Measurements from ENCODE around the gene GSG1L2. TPM values are rescaled to one million over a fixed set of nuclear protein-coding genes. Genes with fewer than 3 reads are reported as not detected.

Gene GSG1L2
- total RNA-seq, 1 experiment from 2014 or later, result not detected

DNA sequence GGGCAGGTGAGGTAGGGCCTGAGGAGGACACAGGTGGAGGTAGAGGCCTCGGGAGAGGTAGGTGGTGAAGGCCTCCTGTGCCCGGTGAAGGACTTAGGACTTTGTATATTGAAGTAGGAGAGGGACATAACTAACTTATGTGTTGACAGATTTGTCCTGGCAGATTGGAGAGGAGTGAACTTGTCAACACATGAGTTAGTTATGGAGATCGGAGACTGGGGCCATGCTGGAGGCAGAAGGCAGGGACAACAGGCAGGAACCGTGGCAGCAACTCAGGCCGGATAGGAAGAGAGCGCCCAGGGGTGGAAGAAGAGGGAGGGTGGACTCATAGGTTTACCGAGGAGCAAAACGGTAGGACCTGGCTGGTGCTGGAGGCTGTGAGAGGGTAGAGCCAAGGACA is 22.3 kb upstream of the GSG1L2 start:
- Histone ChIP-seq H3K79me2 (ENCODE audit: insufficient read depth, low read length) (no peaks in the 10 kb centered on the region), H3K9me2 (ENCODE audit: insufficient read depth) (no peaks in the 10 kb centered on the region), H3K9ac (ENCODE audit: low read length) (no peak overlapping the region), H3K9me3 (ENCODE audit: control insufficient read depth in 1 of 2, insufficient read depth in 1 of 2, low read depth in 1 of 2, low read length in 2 of 2) (no peaks in the 10 kb centered on the region), H3K27me3 (ENCODE audit: insufficient read depth, low read length) (no peaks in the 10 kb centered on the region), H3K4me2 (ENCODE audit: low read length) (no peak overlapping the region), H3K27ac (ENCODE audit: low read depth, low read length) (no peak overlapping the region), H3K36me3 (ENCODE audit: control insufficient read depth in 1 of 2, insufficient read depth in 2 of 2, low read length in 2 of 2) (no peaks in the 10 kb centered on the region), H4K20me1 (ENCODE audit: insufficient read depth) (no peaks in the 10 kb centered on the region), H2AFZ (ENCODE audit: low read depth, low read length, poor library complexity, severe bottlenecking) (no peak overlapping the region), H3K4me1 (ENCODE audit: control insufficient read depth in 1 of 2, insufficient read depth in 2 of 2, low read length in 2 of 2) (no peaks in the 10 kb centered on the region), H3K4me3 (replicated peaks in 1 of 2; ENCODE audit: low read depth in 1 of 2, low read length in 2 of 2) (no peak overlapping the region)
- POLR2A ChIA-PET, result no interaction called here
- intact Hi-C loops (cut with micrococcal nuclease), result no loop called here
- RAD21 ChIA-PET (ENCODE audit: low non-redundant PET in 1 of 2, low total read pairs in 2 of 2, uncharacterized antibody in 2 of 2, unreplicated experiment in 2 of 2), result no interaction called here
- no peak for TF ChIP-seq POLR2A (IDR thresholded peaks at IDR 0.05; ENCODE audit: borderline replicate concordance, extremely low read depth, insufficient read depth, insufficient read length)
- TF ChIP-seq CBX3 (IDR thresholded peaks at IDR 0.05; ENCODE audit: low read depth), result no peak
- TF ChIP-seq SRF (IDR thresholded peaks at IDR 0.05; ENCODE audit: low read depth), result no peak
- no peak for TF ChIP-seq CEBPB (IDR thresholded peaks at IDR 0.05; ENCODE audit: low read depth)
- TF ChIP-seq YY1 (IDR thresholded peaks at IDR 0.05; ENCODE audit: extremely low read depth, insufficient replicate concordance, low read depth, low read length), result no peak
- TF ChIP-seq, protein P1, sequence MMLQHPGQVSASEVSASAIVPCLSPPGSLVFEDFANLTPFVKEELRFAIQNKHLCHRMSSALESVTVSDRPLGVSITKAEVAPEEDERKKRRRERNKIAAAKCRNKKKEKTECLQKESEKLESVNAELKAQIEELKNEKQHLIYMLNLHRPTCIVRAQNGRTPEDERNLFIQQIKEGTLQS (IDR thresholded peaks at IDR 0.05), result no peak
- TF ChIP-seq TCF7L2 (IDR thresholded peaks at IDR 0.05; ENCODE audit: borderline replicate concordance, extremely low read depth, insufficient read depth, insufficient read length), result no peak
- no peak for TF ChIP-seq SIN3A (IDR thresholded peaks at IDR 0.05; ENCODE audit: low read depth)
- TF ChIP-seq, protein P2, sequence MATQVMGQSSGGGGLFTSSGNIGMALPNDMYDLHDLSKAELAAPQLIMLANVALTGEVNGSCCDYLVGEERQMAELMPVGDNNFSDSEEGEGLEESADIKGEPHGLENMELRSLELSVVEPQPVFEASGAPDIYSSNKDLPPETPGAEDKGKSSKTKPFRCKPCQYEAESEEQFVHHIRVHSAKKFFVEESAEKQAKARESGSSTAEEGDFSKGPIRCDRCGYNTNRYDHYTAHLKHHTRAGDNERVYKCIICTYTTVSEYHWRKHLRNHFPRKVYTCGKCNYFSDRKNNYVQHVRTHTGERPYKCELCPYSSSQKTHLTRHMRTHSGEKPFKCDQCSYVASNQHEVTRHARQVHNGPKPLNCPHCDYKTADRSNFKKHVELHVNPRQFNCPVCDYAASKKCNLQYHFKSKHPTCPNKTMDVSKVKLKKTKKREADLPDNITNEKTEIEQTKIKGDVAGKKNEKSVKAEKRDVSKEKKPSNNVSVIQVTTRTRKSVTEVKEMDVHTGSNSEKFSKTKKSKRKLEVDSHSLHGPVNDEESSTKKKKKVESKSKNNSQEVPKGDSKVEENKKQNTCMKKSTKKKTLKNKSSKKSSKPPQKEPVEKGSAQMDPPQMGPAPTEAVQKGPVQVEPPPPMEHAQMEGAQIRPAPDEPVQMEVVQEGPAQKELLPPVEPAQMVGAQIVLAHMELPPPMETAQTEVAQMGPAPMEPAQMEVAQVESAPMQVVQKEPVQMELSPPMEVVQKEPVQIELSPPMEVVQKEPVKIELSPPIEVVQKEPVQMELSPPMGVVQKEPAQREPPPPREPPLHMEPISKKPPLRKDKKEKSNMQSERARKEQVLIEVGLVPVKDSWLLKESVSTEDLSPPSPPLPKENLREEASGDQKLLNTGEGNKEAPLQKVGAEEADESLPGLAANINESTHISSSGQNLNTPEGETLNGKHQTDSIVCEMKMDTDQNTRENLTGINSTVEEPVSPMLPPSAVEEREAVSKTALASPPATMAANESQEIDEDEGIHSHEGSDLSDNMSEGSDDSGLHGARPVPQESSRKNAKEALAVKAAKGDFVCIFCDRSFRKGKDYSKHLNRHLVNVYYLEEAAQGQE (IDR thresholded peaks at IDR 0.05; ENCODE audit: low read depth), result no peak
- TF ChIP-seq, protein P3, sequence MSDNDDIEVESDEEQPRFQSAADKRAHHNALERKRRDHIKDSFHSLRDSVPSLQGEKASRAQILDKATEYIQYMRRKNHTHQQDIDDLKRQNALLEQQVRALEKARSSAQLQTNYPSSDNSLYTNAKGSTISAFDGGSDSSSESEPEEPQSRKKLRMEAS (IDR thresholded peaks at IDR 0.05), result no peak
- no peak for TF ChIP-seq RAD21 (IDR thresholded peaks at IDR 0.05; ENCODE audit: low read depth)
- TF ChIP-seq, protein P4, sequence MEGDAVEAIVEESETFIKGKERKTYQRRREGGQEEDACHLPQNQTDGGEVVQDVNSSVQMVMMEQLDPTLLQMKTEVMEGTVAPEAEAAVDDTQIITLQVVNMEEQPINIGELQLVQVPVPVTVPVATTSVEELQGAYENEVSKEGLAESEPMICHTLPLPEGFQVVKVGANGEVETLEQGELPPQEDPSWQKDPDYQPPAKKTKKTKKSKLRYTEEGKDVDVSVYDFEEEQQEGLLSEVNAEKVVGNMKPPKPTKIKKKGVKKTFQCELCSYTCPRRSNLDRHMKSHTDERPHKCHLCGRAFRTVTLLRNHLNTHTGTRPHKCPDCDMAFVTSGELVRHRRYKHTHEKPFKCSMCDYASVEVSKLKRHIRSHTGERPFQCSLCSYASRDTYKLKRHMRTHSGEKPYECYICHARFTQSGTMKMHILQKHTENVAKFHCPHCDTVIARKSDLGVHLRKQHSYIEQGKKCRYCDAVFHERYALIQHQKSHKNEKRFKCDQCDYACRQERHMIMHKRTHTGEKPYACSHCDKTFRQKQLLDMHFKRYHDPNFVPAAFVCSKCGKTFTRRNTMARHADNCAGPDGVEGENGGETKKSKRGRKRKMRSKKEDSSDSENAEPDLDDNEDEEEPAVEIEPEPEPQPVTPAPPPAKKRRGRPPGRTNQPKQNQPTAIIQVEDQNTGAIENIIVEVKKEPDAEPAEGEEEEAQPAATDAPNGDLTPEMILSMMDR (IDR thresholded peaks at IDR 0.05 in 2 of 3, conservative IDR thresholded peaks at IDR 0.05 in 1 of 3; ENCODE audit: borderline replicate concordance in 1 of 3, insufficient read depth in 1 of 3, low read depth in 2 of 3, low read length in 2 of 3), result no peak
- no peak for TF ChIP-seq EZH2phosphoT487 (IDR thresholded peaks at IDR 0.05; ENCODE audit: borderline replicate concordance)
- no peak for TF ChIP-seq POLR2AphosphoS5 (IDR thresholded peaks at IDR 0.05; ENCODE audit: low read depth, low read length)
- BruUV-seq (replicated peaks), result no TSS peak
- CTCF ChIA-PET, result no interaction called here
- no peak for DNase-seq (ENCODE audit: low read depth, low spot score)
- ATAC-seq, result no peak
